Fibroblast of skin of abdomen (primary cell): ENCODE data around the gene BUD23.
A peak's percentile ranks its signal among the peaks of the same experiment; 100 is the strongest.
"Not testable (repeated sequence)": the region's sequence is repeated elsewhere in the genome, so short reads cannot be mapped to it uniquely, and the experiment has no call there.

Experiments
- DNase-seq: peaks from one replicate; pipeline ENCODE4 v3.0.0-alpha.2; 2013

The BUD23 gene

DNA sequence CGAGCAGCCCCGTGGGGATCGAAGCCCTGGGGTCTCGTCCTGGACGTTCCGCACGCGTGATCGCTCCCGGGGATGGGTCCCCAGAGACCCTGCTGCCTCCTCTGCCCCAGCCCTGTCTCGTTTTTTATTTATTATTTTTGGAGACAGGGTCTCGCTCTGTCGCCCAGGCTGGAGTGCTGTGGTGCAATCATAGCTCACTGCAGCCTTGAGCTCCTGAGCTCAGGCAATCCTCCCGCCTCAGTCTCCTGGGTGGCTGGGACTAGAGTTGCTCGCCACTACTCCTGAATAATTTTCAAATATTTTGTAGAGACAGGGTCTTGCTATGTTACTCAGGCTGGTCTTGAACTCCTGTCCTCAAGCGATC is 36.4 kb downstream of the BUD23 start:
- no peak for DNase-seq

- DNase-seq, result not testable (repeated sequence)
These were observed 37.0 kb downstream of the BUD23 start for GRCh38 chr7:73720443-73720842.

DNA sequence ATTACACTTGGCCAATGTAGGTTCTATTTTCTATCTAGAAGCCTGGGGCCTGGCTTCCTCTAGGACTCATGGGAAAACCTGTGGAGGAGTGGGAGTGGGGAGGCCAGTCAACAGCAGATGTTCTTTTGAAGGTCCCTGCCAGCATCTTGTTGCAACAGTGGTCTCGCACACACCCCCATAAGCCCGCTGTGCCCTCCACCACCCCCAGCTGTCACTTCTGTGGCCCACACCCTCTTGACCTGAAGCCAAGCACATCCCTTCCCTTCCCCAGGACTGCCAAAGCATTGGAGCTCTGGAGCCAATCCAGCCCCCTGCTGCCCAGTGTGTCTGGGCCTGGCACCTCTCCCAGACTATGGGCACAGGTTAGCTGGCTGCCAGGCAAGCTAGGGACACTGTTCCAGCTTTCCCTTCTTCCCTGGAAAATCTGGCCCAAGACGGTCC is 38.0 kb downstream of the BUD23 start:
- no peak for DNase-seq

DNA sequence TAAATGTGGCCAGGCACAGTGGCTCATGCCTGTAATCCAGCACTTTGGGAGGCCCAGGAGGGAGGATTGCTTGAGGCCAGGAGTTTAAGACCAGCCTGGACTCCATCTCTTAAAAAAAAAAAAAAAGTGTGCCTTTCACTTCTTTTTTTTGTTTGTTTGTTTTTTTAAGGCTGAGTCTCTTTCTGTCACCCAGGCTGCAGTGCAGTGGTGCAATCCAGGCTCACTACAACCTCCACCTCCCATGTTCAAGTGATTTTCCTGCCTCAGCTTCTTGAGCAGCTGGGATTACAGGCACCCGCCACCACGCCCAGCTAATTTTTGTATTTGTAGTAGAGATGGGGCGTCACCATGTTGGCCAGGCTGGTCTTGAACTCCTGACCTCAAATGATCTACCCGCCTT is 38.8 kb downstream of the BUD23 start:
- DNase-seq, result not testable (repeated sequence)

DNA sequence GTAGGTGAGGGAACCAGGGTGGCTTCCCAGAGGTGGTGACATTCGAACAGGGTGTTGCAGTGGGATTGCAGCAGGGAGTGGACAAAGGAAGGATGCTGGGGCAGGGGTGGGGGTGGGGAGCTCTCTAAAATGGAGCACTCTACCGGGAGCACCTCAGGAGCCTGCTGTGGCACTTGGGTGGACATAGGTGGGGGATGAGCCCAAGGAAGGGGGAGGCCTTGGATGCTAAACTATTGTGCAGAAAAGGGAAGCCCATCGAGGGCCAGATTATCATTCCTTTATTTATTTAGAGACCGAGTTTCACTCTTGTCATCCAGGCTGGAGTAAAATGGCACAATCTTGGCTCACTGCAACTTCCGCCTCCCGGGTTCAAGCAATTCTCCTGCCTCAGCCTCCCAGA is 39.4 kb downstream of the BUD23 start:
- DNase-seq, result no peak

DNA sequence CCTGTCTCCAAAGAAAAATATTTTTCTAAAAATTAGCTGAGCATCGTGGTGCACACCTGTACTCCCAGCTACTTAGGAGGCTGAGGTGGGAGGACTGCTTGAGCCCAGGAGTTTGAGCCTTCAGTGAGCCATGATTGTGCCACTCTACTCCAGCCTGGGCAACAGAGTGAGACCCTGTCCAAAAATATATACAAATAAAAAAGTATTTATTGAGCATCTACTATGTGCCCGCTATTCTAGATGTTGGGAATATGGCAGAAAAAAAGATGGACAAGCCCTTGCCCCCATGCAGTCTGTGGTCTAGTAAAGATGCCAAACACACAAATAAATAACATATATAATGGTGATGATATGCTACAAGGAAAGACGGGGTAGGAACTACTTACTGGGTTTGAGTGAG is 40.4 kb downstream of the BUD23 start:
- no peak for DNase-seq

- DNase-seq, result no peak
These were observed 42.7 kb downstream of the BUD23 start for GRCh38 chr7:73726083-73726466.

GRCh38 chr7:73727952-73728351 is 44.6 kb downstream of the BUD23 start:
- no peak for DNase-seq

DNA sequence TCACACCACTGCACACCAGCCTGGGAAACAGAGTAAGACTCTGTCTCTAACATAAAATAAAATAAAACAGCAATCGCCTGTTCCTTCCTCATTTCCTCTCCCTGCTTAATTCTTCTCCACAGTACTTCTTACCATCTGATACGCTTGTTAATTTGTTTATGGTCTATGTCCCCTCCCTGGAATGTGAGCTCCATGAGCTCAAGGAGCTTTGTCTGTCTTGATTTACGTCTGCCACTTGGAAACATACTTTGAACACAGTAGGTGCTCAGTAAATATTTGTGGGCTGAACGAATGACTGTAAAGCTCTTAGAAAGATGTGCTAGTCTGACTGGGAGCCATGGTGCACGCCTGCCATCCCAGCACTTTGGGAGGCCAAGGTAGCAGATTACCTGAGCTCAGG is 45.2 kb downstream of the BUD23 start:
- DNase-seq, result no peak

DNA sequence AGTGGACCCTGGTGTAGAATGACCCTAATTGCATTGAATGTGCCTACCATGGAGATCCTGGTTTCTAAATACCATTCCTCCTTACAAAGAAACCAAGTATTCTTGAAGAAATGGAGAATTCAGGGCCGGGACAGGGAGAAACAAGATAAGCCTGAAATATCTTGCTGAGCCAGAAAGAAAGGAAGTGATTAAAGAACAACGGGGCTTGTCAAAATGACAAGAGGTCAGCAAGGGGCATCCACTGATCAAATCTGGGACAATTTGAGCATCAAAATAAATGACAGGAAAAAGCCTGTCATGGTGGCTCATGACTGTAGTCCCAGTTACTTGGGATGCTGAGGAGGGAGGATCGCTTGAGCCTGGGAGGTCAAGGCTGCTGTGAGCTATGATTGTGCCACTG is 47.1 kb downstream of the BUD23 start:
- DNase-seq, result no peak

- no peak for DNase-seq
These were observed 49.0 kb downstream of the BUD23 start for GRCh38 chr7:73732397-73732796.

DNA sequence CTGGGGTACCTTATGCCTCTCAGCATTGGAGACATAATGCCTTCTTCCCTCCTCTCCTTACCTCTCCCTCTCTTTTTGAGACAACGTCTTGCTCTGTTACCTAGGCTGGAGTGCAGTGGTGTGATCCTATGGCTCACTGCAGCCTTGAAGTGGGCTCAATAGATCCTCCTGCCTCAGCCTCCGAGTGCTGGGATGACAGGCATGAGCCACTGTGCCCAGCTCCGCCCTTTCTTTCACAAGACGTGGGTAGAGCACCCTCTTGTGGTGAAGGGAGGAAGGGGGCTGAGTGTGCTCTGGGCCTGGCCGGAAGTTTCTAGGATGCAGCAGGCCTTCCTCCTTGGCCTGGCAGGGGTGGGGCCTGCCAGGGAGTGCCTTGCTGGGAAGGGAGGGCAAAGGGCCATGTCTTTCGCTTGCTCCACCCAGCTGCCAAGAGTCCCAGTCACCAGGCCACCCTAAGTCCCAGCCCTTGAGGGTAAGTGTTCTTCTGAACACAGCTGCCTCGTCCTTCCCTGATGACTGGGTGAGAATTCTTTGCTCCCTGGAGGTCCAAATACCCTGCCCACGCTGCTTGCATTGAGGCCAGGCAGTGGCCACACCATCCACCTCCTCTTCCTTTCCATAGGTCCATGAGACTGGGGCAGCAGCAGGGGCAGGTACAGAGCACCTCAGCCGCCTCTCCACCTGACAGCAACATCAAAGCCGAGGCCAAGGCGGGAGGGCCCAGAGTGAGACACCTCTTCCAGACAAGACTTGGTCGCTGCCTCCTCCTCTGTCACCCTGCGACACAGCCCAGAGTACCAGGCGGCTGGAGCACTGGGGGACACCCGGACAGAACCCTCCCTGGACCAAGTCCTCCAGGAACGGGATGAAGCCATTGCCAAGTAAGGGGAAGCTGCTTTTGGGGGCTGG is 51.5 kb downstream of the BUD23 start:
- DNase-seq, result peak; percentile 68

DNA sequence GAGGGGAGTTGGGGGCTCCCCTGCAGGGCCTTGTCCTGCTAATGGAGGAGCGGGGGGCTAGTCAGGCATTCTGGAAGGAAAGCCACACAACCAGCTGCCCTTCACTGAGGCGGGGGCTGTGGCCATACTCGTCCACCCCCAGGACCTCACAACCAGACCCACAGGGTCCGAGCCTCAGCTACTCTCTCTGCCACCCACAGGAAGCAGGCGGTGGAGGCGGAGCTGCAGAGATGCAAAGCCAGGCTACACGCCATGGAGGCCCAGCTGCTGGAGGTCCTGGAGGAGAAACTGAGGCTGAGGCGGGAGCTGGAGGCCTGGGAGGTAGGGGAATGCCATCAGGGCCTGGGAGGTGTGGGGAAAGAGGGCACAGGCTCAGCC is 52.1 kb downstream of the BUD23 start:
- no peak for DNase-seq

DNA sequence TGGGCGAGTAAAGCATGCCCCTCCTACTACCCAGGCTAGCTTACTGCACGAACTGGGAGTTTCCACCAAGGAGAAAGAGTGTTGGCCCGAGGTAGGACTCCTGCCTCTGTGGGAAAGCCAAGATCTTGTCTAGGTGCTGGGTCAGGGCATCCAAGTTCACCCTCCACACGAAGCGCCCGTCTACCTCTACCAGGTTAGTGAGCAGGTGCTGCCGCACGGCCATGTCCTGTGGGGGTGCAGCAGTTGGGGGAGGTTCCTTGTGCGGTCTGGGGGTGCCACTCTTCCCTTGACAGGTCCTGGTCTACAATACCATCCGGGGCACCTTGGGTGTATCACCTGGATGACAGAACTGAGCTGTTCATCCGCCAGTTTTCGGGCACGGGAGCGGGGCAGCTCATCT is 53.5 kb downstream of the BUD23 start:
- DNase-seq, result no peak

DNA sequence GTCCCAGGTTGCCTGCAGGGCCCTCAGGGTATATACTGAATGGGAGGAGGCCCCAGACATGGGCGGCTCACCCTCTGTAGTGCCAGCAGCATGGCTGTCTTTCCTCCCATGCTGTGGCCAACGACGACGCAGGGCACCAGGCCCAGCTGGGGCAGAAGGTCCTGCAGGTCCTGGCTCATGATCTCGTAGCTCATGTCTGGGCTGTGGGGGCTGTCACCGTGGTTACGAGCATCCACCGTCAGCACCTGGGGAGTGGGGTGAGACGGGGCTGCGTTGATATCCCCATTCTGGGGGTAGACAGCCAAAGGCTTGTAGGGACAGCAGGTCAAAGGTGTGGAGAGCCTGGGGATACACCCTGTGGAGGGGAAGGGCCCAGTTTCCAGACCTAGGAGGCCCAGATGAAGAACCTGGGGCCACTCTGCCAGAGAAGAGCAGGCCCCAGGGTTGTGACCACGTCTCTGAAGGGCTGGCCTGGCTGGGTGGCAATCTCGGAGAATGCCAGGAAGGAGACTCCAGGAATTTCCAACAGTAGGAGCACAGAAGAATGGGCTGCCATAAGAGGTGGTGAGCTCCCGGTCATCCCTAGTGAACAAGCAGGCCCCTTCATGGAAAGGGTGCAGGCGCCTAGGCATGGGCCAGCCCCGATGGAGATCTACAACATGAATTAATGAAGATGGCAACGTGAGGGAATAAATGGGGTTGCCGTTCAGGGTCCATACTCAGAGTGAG is 54.3 kb downstream of the BUD23 start:
- DNase-seq, result no peak

DNA sequence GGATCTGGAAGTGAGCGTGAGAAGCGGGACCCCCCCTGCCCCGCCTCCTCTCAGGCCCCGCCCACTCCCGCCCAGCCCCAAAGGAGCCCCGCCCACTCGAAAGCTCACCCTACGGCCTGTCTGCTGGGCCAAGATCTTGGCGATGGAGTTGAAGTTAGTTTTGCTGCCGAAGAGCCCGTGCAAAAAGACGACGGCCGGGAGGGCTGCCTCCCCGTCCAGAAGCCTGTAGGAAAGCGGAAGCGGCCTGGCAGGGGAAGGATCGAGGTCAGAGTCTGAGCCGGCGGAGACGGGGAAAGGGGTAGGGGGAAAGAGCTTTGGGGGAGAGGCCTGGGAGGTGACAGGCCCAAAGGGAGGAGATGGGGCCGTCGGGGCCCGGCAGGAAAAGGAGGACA is 54.8 kb downstream of the BUD23 start:
- DNase-seq, result peak; percentile 44

GRCh38 chr7:73738612-73739386 is 55.4 kb downstream of the BUD23 start, which contains the start of gene ABHD11:
ABHD11 (minus strand) TSS chr7:73738802; CDS start chr7:73738770, 32 bp downstream.
- peak; percentile 94 for DNase-seq

DNA sequence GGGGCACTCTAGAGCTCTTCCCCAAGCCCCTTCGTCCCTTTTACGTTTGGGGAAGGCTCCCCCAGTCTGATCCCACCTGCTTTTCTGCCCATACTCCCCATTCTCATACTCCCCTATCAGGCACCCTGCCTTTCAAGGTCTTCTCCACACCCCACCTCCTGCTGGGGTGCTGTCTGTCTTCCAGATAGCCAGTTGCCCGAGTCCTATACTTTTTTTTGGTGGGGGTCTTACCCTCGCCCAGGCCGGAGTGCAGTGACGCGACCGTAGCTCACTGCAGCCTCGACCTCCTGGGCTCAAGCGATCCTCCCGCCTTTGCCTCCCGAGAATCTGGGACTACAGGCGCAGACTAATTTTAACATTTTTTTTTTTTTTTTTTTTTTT is 56.0 kb downstream of the BUD23 start:
- no peak for DNase-seq

GRCh38 chr7:73740212-73740611 is 56.8 kb downstream of the BUD23 start:
- no peak for DNase-seq

- DNase-seq, result no peak
These were observed 57.4 kb downstream of the BUD23 start for GRCh38 chr7:73740771-73741170.

DNA sequence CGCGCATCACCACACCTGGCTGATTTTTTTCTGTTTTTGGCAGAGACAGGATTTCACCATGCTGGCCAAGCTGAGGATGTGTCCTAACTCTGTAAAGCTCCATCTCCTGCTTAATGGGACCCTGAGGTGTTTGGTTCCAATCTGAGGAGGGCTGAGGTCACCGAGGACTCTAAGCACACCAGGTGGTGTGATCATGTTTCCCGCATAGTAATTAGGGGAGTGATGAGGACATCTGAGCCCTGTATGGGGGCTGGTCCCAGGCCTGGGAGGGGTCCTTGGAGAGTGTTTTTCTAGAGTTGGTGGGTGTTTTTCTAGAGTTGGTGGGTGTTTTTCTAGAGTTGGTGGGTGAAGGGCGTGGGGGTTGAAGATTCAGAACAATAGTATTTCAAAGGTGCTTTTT is 58.2 kb downstream of the BUD23 start:
- DNase-seq, result no peak

GRCh38 chr7:73742338-73742752 is 58.9 kb downstream of the BUD23 start:
- no peak for DNase-seq
